NB4 (cell line): ENCODE data around the gene TIMELESS.
"Not testable (repeated sequence)": the region's sequence is repeated elsewhere in the genome, so short reads cannot be mapped to it uniquely, and the experiment has no call there.

Experiments
- CTCF ChIP-seq: IDR thresholded peaks from one replicate; pipeline ENCODE4 v1.5.1; 2012; ENCODE audit warnings: low read depth, low read length
- MAX ChIP-seq: IDR thresholded peaks from 2 replicates; pipeline ENCODE4 v1.6.1; 2011; ENCODE audit warnings: low read depth, low read length
- MYC ChIP-seq: IDR thresholded peaks from 2 replicates; pipeline ENCODE4 v1.6.1; 2011; ENCODE audit warnings: low read depth, low read length
- POLR2A ChIP-seq: IDR thresholded peaks from 2 replicates; pipeline ENCODE4 v1.6.1; 2011; ENCODE audit warnings: mild to moderate bottlenecking; ENCODE audit not compliant: insufficient read length; ENCODE audit errors: extremely low read depth

GRCh38 chr12:56498126-56498902 lies 49.1 kb upstream of the TIMELESS start:
- not testable (repeated sequence) for TF ChIP-seq CTCF, MYC, POLR2A, MAX
